ENCODE data around the gene PLA2G15.
A peak's percentile ranks its signal among the peaks of the same experiment; 100 is the strongest.

Gene PLA2G15

GRCh38 chr16:68255712-68256111 lies 10.5 kb downstream of the PLA2G15 start:
- no peak for DNase-seq

- DNase-seq: no peak
Measured at GRCh38 chr16:68257251-68257905, 12.2 kb downstream of the PLA2G15 start.

- no peak for DNase-seq
Measured at GRCh38 chr16:68257906-68258800, 13.0 kb downstream of the PLA2G15 start.

- DNase-seq: no peak
Measured at GRCh38 chr16:68259007-68259825, 14.0 kb downstream of the PLA2G15 start.

GRCh38 chr16:68263559-68264127 lies 18.5 kb downstream of the PLA2G15 start:
- no peak for DNase-seq

GRCh38 chr16:68264128-68265077 lies 19.2 kb downstream of the PLA2G15 start, which contains the start of gene SLC7A6:
SLC7A6 (plus strand) TSS chr16:68264526; CDS start chr16:68274727, 10,201 bp downstream.
- DNase-seq: peak; percentile 79

- DNase-seq: peak; percentile 52
Measured at GRCh38 chr16:68265078-68265920, 20.1 kb downstream of the PLA2G15 start.

GRCh38 chr16:68267612-68268405 lies 22.6 kb downstream of the PLA2G15 start:
- no peak for DNase-seq

- DNase-seq: no peak
Measured at GRCh38 chr16:68269793-68270192, 24.6 kb downstream of the PLA2G15 start.

GRCh38 chr16:68270353-68270752 lies 25.2 kb downstream of the PLA2G15 start:
- DNase-seq: no peak

GRCh38 chr16:68272507-68273209 lies 27.5 kb downstream of the PLA2G15 start:
- peak; percentile 67 for DNase-seq

GRCh38 chr16:68273459-68273858 lies 28.3 kb downstream of the PLA2G15 start:
- no peak for DNase-seq

GRCh38 chr16:68273896-68274295 lies 28.7 kb downstream of the PLA2G15 start:
- DNase-seq: no peak

GRCh38 chr16:68274441-68274840 lies 29.3 kb downstream of the PLA2G15 start:
- no peak for DNase-seq

GRCh38 chr16:68275611-68276191 lies 30.5 kb downstream of the PLA2G15 start:
- peak; percentile 49 for DNase-seq

GRCh38 chr16:68276223-68276622 lies 31.1 kb downstream of the PLA2G15 start:
- no peak for DNase-seq

GRCh38 chr16:68279726-68280558 lies 34.8 kb downstream of the PLA2G15 start:
- no peak for DNase-seq

Measured in effector CD4-positive, alpha-beta T cell (primary cell).